Muscle of arm (tissue), 14 donors: Measurements from ENCODE around the gene NBPF4. TPM values are rescaled to one million over a fixed set of nuclear protein-coding genes. Genes with fewer than 3 reads are reported as not detected.
"Not testable (repeated sequence)": the region's sequence is repeated elsewhere in the genome, so short reads cannot be mapped to it uniquely, and the experiment has no call there.

Source experiments
- DNase-seq: peaks from one replicate; pipeline ENCODE4 v3.0.0-alpha.2; 2013
- long read RNA-seq, 11 donors: transcript quantifications; one replicate each; lab custom pipeline, GENCODE V29; 2026
- polyA plus RNA-seq, 12 donors: library from polyadenylated mRNA; unstranded; fragments of 120-200 nt; gene quantifications; one replicate each; pipeline ENCODE4 v1.2.1, GENCODE V29; 2013; ENCODE audit not compliant: insufficient read length in 12 of 12

NBPF4 gene
- under 1 TPM in 2 of 12 donors, not detected in 10; 0.06 to 0.15 TPM for polyA plus RNA-seq
- long read RNA-seq, donor 1 = 0 reads
- long read RNA-seq, donor 2 = 0 reads
- long read RNA-seq, donor 3 = 0 reads
- long read RNA-seq, donor 4 = 0 reads
- long read RNA-seq, donor 5 = 0 reads
- long read RNA-seq, donor 6 = 0 reads
- long read RNA-seq, donor 7 = 0 reads
- long read RNA-seq, donor 8 = 0 reads
- long read RNA-seq, donor 9 = 0 reads
- long read RNA-seq, donor 10 = 0 reads
- long read RNA-seq, donor 11 = 0 reads

GRCh38 chr1:108243976-108244375 lies at the start of gene NBPF4:
Gene NBPF4, minus strand, starts transcription at chr1:108244076. Its CDS starts 315 bp downstream, at chr1:108243761.
- not testable (repeated sequence) for DNase-seq

- not testable (repeated sequence) for DNase-seq
These were observed 38.8 kb upstream of the NBPF4 start for GRCh38 chr1:108282528-108283257.

- not testable (repeated sequence) for DNase-seq
These were observed 28.8 kb upstream of the NBPF4 start for GRCh38 chr1:108272485-108273327.

- not testable (repeated sequence) for DNase-seq
These were observed 23.2 kb upstream of the NBPF4 start for GRCh38 chr1:108267097-108267496.

GRCh38 chr1:108261967-108262366 lies 18.1 kb upstream of the NBPF4 start:
- DNase-seq = not testable (repeated sequence)

DNA sequence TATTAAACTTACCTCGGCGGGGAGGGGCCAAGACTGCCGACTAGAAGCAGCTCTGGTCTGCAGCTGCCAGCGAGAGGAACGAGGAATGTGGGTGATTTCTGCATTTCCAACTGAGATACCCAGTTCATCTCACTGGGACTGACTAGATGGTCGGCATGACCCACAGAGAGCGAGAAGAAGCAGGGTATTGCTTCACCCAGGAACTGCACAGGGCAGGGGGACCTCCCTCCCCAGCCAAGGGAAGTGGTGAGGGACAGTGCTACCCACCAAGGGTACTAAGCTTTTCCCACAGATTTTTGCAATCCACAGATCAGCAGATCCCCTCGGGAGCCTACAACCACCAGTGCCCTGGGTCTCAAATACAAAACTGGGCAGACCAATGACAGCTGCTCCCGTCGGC lies 17.6 kb upstream of the NBPF4 start:
- not testable (repeated sequence) for DNase-seq

- DNase-seq = not testable (repeated sequence)
These were observed 16.8 kb upstream of the NBPF4 start for GRCh38 chr1:108260578-108261259.

GRCh38 chr1:108255426-108255825 lies 11.6 kb upstream of the NBPF4 start:
- DNase-seq = not testable (repeated sequence)

- DNase-seq = not testable (repeated sequence)
These were observed 4.5 kb downstream of the NBPF4 start for GRCh38 chr1:108239426-108239825.

DNA sequence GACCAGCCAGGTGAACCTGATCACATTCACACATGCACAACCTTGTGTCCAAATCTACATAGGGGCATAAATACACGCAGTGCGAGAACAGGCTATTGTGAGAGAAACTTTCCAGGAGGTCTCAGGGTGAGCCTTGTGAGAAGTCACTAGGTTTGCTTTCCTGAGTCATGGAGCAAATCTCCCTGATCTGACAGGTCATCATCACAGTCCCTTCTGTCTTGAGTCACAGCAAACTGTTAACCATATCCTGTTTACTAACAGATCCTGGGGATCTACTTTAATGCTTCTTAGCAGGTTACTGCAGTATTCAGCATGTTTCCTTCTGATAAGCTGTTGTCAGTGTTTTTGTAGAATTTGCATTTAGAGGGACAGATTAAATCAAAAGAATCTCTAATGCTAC lies 8.6 kb downstream of the NBPF4 start:
- not testable (repeated sequence) for DNase-seq

DNA sequence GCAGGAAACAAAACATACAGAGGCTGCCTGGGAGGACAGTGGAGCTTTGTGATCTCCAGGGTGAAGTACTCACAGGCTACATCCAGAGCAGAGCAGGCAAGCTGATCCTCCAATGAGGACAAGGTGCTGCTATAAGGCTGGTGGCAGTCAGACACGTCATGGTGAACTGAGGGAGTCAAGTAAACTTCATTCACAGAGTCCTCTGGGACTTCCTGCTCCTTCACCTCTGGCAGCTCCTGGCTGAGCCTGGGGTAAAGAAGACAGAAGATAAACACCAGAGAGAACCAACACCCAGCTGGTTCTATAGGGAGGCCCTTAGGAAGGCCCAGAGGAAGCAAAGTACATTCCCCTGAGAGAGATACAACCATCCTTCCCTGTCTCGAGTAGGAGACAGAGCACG lies 11.7 kb downstream of the NBPF4 start:
- not testable (repeated sequence) for DNase-seq

DNA sequence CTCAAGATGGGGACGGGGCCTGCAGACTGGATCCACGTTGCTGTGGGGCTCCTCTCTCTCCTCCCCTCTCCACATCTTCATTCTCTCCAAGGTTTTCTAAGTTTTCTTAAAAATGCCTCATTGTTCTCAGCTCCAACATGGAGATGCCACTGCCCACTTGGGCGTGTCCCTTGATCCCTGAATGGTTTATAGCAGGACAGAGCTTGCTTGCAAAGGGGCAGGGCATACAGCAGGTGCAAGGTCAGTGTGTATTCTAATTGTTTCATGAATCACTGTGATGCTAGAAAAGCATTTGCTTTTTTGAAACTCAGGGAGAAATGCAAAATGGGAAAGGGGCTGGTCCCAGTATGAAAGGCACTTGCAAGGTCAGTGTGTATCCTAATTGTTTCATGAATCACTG lies 13.9 kb downstream of the NBPF4 start:
- not testable (repeated sequence) for DNase-seq

GRCh38 chr1:108227772-108228171 lies 16.1 kb downstream of the NBPF4 start:
- DNase-seq = not testable (repeated sequence)

GRCh38 chr1:108226855-108227254 lies 17.0 kb downstream of the NBPF4 start:
- DNase-seq = not testable (repeated sequence)

- not testable (repeated sequence) for DNase-seq
These were observed 20.6 kb downstream of the NBPF4 start for GRCh38 chr1:108223226-108223625.

DNA sequence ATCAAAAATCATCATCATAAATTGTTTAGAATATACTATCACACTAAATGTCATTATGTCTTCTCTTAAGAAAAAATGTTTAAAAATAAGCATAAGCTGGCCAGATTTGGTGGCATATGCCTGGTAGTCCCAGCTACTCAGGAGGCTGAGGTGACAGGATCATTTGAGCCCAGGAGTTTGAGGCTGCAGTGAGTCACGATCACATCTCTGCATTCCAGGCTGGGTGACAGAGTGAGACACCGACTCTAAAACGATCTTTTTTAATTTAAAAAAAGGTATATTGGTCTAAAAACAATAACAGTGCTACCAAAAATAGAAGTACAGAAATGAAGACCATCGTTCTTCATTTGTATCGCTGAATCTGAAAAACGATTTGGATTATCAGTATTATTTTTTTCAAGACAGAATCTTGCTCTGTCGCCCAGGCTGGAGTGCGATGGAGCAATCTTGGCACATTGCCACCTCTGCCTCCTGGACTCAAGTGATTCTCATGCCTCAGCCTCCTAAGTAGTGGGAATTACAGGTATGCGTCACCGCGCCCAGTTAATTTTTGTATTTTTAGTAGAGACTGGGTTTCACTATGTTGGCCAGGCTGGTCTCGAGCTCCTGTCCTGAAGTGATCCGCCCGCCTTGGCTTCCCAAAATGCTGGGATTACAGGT lies 26.2 kb downstream of the NBPF4 start:
- not testable (repeated sequence) for DNase-seq

DNA sequence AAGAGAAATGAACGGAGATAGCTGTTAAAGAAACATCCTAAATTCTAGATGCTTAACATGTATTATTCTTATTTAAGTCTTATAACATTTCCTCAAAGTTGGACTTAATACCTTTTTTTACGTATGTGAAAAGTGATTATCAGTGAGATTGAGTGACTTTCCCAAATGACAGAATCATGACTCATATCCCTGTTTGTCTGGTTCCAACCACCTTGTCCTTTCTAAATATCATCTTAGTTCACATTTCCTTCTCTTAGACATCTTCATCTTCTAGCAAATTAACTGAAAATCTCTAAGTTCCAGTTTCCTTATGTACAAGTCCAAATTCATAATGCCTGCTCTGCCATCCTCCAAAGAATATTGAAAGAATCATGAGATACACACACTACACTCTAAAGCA lies 26.9 kb downstream of the NBPF4 start:
- DNase-seq = not testable (repeated sequence)

GRCh38 chr1:108216028-108216890 lies 27.6 kb downstream of the NBPF4 start:
- not testable (repeated sequence) for DNase-seq

GRCh38 chr1:108214641-108215465 lies 29.0 kb downstream of the NBPF4 start:
- DNase-seq = not testable (repeated sequence)
